Skeletal muscle cell (primary cell): ENCODE results near the gene SKAP2.
A peak's percentile ranks its signal among the peaks of the same experiment; 100 is the strongest.

Experiments used
- DNase-seq: peaks from one replicate; pipeline ENCODE4 v3.0.0-alpha.2; 2010; ENCODE audit warnings: low read depth
- H3K4me3 ChIP-seq: 2 replicates; pipeline ENCODE4 v1.5.1; 2011; ENCODE audit warnings: low read depth, mild to moderate bottlenecking, control low read depth, low read length, moderate library complexity

The SKAP2 gene

DNA sequence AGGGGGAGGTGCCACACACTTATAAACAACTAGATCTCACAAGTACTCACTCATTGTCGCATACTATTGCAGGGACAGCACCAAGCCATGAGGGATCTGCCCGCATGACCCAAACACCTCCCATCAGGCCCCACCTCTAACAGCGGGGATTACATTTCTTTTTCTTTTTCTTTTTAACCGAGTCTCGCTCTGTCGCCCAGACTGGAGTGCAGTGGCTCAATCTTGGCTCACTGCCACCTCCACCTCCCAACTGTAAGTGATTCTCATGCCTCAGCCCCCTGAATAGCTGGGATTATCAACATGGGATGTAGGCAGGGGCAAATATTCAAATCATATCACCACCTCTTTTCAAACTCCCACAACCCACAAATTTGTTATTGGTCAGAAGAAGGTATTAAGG, 76.7 kb downstream of the SKAP2 start:
- no peak for DNase-seq
- no peak overlapping the region for H3K4me3 ChIP-seq

DNA sequence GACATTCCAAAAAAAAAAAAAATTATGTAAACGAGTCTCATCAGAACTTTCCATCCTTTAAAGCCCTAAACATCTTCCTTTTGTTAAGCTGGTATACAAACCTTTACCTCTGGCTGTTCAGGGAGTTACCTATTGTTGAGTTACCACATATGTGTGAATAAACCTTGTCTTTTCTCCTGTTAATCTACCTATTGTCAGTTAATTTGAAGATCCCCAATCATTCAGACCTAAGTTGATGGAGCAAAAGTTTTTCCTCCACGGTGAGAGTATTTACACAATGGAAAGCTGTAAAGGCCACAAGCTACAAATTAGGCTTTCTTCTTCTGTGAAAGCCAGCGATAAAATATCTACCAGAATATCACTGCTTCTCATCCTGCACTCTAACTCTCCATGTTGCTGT, 80.3 kb downstream of the SKAP2 start:
- DNase-seq, result no peak
- no peak overlapping the region for H3K4me3 ChIP-seq

DNA sequence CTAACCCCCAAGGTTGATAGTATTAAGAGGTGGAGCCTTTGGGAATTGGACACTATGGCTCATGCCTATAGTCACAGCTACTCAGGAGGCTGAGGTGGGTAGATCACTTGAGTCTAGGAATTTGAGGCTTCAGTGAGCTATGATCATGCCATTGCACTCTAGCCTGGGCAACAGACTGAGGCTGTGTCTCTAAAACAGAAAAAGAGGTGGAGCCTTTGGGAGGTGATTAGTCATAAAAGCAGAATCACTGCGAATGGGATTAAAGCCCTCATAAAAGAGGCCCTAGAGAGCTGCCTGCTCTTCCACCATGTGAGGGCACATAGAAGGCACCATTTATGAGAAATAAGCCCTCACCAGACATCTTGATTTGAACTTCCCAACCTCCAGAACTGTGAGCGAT, 81.9 kb downstream of the SKAP2 start:
- no peak overlapping the region for H3K4me3 ChIP-seq
- DNase-seq, result no peak

DNA sequence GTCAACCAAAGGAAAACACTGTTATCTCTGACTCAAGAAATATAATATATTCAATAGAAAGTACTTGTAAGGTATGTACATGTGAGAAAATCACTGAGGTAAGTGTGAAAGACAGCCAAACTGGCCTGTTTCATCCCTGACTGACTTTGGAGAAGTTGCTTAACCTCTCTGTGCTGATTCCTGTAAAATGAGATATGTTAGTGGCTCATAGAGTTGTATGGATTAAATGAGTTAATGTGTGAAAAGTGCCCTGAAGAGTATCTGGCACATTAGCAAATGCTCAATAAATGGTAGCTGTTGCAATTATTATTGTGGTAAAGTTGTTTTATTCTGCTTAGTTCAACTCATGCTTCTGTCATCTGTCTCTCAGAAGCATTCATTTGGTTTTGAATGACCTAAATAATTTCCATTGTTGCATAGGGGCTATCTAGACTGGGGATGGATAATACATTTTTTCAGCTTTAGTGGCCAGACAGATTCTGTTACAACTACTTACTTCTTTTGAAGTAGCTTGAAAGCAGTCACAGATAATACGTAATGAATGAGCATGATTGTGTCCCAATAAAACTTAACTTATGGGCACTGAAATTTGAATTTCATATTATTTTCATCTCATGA, 84.3 kb downstream of the SKAP2 start:
- no peak overlapping the region for H3K4me3 ChIP-seq
- no peak for DNase-seq

DNA sequence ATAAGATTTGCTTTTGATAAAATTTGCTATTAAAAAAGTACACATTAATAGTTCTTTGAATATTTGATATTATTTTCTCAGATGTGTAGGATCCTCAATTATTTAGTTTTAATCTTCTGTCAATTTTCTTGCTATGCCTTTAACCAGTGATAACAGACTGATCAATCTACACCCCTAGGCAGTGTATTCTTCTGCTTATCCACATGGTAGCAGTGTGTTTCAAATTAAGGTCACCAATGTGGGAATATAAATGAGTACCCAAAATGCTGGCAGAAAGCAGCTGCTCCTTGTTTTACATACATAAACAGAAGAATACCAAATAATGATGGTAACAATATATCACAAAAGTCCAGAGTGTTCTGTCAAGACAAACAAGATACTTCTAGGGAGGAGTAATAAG, 87.0 kb downstream of the SKAP2 start:
- H3K4me3 ChIP-seq, result no peak overlapping the region
- DNase-seq, result no peak

DNA sequence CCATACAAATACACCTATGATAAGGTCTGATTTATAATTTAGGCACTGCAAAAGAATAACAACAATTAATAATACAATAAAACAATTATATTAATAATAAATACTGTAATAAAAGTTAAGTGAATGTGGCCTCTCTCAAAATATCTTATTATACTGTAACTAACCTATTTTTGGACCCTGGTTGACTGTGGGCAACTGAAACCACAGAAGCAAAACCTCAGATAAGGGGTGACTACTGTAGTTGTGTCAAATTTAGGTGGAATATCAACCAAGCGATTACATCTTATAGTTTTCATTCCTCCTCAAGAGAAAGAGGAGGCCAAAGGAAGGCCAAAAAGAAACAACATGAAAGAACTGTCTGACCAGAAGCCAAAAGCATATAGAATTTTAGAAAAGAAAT, 103.9 kb downstream of the SKAP2 start:
- H3K4me3 ChIP-seq, result no peak overlapping the region

DNA sequence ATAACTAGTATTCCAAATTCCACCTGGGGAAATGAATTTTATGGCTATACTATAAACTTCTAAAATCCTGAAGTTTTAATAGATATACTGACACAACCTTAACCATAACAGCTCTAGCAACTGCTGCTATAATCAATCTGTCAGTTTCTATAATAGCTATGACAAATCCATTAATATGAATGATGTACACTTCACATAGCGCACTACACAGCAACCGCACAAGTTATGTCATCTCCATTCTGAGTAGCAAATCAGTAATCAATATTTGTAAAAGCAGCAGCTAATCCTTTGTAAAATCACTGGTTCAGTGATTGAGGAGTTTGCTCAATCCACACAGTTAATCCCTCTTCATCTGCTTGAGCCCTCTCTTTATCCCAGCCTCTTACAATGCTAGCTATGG, 105.3 kb downstream of the SKAP2 start:
- H3K4me3 ChIP-seq, result no peak overlapping the region
- no peak for DNase-seq

More for the DNA sequence above, 103.9 kb downstream of the SKAP2 start:
- DNase-seq, result no peak

DNA sequence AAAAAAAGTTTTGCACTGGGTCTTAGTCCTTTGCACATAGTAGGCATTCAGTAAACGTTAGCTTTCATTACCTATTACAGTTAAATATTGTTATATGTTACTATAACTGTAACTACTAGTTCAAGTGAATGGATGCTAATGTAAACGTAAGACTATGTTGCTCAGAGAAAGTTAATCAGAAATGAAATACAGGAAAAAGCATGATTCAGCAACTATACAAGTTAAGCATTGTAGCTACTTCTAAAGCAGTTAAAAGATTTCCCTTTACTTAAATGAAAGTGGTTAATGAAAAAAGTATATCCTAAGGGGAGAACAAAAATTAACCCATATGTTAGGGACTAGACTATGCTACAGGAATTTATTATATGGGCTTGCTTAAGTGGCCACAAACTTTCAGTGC, 121.2 kb downstream of the SKAP2 start:
- DNase-seq, result no peak
- H3K4me3 ChIP-seq, result no peak overlapping the region

DNA sequence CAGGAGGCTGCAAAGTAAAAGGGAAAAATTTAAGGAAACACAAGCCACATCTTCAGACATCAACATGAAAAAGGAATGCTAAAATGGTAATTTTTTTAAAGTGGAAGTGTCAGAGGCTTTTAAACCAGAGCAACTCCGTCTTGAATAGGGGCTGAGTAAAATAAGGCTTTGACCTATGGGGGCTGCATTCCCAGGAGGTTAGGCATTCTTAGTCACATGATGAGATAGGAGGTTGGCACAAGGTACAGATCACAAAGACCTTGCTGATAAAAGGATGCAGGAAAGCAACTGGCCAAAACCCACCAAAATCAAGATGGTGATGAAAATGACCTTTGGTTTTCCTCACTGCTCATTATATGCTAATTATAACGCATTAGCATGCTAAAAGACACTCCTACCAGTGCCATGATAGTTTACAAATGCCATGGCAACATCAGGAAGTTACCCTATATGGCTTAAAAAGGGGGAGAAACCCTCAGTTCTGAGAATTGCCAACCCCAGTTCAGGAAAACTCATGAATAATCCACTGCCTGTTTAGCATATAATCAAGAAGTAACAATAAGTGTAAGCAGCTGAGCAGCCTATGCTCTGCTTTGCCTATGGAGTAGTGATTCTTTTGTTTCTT, 128.3 kb downstream of the SKAP2 start:
- H3K4me3 ChIP-seq, result no peak overlapping the region
- DNase-seq, result no peak

DNA sequence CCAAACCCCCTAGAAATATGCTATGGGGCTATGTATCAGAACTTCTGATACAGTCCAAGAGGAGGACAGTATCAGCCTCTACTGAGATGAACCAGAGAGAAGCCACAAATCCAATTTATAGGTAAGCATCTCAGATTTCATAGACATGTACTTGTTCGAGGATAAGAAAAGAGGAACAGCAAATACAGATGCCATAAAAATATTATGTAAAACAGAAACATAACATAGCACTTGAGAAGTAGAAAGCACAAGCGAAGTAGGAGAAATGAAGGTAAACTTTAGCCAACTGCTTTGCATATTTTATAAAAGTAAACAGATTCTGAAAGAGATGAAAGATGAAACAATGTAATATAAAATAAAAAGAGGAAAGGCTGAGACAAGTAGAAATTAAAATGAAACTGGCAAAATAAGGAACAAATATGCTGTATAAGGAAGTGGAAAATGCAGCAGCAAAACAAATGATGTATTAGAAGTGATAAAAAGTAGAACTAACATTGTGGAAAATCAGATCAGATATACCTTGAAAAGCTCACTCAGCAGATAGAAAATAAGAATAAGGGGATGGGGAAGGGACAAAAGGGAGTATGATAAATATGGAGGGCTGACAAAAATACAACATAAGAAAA, 135.1 kb downstream of the SKAP2 start:
- no peak for DNase-seq

DNA sequence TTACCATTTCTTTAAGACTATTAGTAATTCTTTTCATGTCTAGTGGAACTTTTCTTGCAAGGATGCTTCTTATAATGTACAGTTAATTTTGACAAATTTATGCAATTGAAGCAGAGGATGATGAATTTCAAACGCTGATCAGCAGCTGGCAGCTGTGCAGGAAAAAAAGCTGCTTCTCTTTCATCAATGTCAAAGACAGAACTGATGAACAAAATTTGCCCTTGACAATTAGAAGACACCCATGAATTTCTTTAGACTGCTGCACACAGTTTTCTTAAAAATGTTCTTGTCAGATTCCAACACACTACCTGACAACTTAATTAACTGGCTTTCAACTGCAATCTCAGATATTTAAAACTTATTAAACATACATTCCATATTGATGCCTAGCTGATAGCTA, 138.3 kb downstream of the SKAP2 start:
- H3K4me3 ChIP-seq, result no peak overlapping the region
- DNase-seq, result no peak

More for the DNA sequence above, 135.1 kb downstream of the SKAP2 start:
- H3K4me3 ChIP-seq, result no peak overlapping the region

DNA sequence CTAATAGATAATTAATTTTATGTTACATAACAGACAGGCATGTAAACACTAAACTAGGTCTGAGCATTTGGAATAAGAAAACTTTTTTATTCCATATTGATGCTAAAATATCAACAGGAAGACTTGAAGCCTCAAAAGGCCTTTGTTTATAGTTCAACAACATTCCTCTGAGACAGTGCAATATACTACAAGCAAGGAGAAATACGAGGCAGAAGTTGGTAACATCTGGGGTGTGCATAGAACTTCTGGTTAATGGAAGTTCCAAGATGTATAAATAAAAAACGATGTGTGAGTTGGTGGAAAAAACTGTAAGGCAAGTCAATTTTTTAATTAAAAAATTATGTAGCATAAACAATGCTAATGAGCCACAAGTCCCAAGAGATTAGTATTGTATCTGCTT, 139.6 kb downstream of the SKAP2 start:
- no peak overlapping the region for H3K4me3 ChIP-seq
- no peak for DNase-seq

DNA sequence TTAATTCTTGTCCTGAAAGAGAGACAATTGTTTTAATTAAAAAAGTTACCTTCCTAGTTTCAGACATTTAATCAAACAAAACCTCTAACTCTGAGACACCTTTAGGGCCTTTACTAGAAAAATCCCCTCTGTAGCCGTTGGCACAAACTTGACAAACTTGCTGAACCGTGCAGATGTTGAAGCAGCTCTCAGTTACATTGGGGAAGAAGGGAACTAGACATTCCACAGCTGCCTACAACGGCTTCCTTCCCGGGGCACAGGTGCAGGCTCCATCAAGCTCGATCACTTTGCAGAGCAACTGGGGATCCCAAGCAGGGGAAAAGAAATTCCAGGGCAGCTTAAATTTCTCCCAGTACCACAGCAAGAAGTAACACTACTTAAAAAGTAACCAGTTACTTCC, 141.3 kb downstream of the SKAP2 start:
- no peak overlapping the region for H3K4me3 ChIP-seq
- DNase-seq, result no peak

DNA sequence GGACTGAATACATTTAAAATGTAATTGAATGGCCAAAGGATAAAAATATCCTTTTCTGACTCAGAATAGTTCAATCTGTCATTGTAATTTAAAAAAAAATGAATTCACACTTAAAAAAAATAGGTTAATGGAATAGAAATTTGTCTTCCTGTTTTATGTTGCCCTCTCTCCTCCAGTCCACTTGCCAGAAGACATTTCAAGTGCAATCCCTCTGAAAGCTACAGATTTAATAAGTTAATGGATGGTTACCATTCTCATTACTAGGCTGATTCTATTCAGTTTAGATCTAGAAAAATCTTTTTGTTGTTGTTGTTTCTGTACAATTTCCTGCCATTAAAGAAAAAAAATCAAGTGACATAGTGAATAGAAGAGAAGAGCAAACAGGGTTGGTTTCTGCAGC, 142.9 kb downstream of the SKAP2 start:
- DNase-seq, result no peak
- H3K4me3 ChIP-seq, result no peak overlapping the region

DNA sequence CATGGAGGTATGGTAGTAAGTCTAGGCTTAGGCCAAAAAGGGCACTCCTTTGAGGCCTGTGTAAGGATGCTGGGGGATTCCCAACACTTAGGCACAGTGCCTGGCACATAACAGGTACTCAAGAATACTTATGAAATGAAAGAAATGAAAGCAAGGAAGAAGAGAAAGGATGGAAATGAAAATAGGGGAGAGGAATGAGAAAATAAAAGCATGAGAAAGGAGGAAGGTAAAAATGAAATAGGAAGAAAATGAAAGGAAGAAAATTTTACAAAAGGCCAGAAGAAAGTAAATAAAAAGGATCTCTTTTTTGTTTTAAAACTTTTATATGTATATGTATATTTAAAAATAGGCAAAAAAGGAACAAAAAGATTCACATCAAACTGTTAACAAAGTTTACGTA, 146.3 kb downstream of the SKAP2 start:
- DNase-seq, result no peak
- no peak overlapping the region for H3K4me3 ChIP-seq

DNA sequence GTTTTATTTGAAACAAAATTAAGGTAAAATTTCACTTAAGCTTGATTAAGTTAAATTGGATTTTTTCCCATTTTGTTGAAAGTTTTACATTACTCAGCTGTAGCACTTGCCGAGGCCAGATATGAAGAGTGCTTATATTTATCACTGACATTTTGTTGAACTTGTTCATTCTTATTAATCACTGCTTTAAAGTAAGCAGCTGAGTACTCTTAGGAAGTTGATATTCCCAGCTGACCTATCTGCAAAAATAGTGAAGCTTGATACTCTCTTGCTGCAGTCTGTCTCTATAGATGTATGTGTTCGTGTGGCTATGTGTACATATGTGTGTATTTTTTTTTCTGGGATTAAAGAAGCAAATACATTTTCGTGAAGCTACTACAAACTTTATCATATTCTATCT, 150.0 kb downstream of the SKAP2 start:
- DNase-seq, result no peak
- no peak overlapping the region for H3K4me3 ChIP-seq

DNA sequence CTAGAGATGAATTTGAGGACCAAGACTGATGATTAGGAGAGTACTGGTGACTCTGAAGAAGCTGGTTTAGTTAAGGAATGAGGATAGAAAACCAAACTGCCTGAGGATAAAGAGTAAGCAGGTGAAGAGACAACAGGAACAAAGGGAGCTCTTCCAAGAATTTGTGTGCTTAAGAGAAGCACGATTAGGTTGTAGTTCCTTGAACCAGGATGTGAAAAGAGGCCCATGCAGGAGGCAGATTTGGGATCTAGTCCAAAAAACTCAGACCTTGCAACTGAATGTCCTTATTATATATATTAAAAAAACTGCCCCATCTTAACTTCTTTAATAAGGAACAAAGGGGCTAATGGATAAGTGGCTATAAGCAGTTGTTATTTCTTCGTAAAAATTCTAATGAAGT, 150.4 kb downstream of the SKAP2 start:
- no peak for DNase-seq
- no peak overlapping the region for H3K4me3 ChIP-seq

DNA sequence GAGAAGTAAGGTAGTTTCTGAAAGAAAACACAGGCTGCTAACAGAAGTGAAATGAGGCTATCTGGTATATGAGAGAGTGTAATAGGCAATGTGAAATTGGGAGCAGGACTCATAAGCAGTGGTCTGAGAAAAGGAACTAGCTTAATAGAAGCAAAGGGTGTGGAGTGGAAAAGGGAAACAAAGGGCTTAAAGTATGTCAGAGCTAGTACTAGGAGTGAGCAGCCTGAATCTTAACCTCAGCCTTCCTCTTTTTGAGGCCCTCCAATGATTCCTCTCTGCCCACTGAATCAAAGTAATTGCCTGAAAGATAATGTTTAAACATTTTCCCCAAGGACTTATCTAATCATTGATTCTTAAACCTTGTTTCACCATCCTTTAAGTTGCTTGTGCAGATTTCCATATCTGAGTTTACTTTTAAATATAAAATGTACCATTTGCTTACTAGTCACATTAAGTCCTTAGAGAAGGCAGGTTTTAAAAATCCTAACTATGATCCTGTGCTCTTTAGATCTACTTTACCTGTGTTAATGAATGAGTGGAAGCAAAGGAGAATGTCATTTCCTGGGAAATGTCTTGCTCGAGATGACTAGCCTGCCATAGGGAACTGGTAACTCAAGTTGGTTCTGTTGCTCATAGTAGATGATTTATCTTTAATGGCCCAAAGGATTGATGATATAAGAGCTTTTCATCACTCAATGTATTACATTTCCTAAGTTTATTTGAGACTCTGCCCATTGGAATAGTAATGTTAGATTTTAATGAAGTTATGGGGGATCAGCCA, 155.0 kb downstream of the SKAP2 start:
- DNase-seq, result no peak
- H3K4me3 ChIP-seq, result no peak overlapping the region

DNA sequence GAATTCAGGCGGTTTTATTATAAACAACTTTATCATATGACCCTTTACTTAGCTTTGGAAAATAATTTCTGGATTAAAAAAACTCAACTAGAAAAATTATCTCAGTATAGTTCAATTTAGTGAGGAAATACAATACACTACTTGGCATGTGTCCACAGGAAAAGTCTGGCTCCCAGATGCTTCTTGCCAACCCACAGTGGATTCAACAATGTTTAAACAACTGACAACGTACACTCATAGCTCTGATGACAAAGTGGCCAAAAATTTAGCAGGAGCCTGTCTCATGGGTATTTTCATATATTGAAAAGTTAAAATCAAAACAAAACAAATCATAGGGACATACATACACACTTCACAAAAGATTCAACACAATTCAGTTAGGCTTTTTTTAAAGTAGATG, 158.8 kb downstream of the SKAP2 start:
- peak; percentile 90 for DNase-seq
- no peak overlapping the region for H3K4me3 ChIP-seq

DNA sequence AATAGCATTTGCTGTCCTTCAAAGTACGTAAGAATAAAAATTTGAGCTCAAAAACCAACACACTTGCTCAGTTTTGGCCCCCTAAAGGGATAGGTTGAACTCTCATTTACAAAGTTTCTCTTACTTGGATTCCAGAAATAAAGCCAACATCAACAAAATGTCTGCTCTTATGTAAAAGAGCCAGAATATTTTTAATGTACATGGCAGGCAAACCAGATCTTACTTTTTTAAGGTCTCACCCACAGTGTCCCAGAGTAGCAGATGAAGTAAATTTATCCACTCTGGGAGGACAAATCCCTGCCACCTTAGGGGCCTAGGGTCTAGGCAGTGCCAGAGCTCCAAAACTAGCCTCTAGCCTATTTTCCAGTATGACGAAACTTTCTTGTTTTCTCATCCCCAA, 159.6 kb downstream of the SKAP2 start:
- DNase-seq, result peak; percentile 57
- H3K4me3 ChIP-seq, result no peak overlapping the region

DNA sequence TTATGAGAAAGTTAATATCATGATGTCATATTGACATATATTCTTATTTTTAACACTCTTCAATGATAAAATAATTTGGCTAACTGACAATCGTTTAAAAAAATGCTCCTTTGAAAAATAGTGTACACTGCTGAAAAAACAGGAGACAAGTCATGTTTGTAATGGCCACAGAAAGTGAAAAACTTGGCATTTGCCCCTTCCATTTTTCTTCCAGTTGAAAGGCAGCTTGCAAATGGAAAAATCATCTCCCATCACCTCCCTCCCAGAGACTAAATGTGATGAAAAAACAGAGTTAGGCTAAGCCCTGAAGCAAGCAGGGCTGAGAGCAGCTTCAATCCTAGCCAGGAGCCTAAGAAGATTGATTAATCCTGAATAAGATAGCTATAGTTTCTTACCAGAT, 160.4 kb downstream of the SKAP2 start:
- no peak for DNase-seq
- H3K4me3 ChIP-seq, result no peak overlapping the region
